HK-2 (cell line): Measurements from ENCODE around the gene EIF4B.
A peak's percentile ranks its signal among the peaks of the same experiment; 100 is the strongest.

Experiments used
- DNase-seq: peaks from one replicate; pipeline ENCODE4 v3.0.0-alpha.2; 2018; ENCODE audit not compliant: unreplicated experiment

The EIF4B gene

DNA sequence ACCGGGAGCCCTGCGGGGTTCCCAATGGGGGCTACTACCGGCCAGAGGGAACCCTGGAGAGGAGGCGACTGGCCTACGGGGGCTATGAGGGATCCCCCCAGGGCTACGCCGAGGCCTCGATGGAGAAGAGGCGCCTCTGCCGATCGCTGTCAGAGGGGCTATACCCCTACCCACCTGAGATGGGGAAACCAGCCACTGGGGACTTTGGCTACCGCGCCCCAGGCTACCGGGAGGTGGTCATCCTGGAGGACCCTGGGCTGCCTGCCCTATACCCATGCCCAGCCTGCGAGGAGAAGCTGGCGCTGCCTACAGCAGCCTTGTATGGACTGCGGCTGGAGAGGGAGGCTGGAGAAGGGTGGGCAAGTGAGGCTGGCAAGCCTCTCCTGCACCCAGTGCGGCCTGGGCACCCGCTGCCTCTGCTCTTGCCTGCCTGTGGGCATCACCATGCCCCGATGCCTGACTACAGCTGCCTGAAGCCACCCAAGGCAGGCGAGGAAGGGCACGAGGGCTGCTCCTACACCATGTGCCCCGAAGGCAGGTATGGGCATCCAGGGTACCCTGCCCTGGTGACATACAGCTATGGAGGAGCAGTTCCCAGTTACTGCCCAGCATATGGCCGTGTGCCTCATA is 53.3 kb downstream of the EIF4B start:
- no peak for DNase-seq

GRCh38 chr12:53060064-53060720 is 53.9 kb downstream of the EIF4B start:
- DNase-seq, result no peak

DNA sequence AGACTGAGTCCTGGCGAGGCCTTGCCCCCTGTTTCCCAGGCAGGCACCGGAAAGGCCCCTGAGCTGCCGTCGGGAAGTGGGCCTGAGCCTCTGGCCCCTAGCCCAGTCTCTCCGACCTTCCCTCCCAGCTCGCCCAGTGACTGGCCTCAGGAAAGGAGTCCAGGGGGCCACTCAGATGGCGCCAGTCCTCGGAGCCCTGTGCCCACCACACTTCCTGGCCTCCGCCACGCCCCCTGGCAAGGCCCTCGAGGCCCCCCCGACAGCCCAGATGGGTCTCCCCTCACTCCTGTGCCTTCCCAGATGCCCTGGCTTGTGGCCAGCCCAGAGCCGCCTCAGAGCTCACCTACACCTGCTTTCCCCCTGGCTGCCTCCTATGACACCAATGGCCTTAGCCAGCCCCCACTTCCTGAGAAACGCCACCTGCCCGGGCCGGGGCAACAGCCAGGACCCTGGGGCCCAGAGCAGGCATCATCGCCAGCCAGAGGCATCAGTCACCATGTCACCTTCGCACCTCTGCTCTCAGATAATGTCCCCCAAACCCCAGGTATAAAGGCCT is 54.5 kb downstream of the EIF4B start:
- DNase-seq, result no peak

DNA sequence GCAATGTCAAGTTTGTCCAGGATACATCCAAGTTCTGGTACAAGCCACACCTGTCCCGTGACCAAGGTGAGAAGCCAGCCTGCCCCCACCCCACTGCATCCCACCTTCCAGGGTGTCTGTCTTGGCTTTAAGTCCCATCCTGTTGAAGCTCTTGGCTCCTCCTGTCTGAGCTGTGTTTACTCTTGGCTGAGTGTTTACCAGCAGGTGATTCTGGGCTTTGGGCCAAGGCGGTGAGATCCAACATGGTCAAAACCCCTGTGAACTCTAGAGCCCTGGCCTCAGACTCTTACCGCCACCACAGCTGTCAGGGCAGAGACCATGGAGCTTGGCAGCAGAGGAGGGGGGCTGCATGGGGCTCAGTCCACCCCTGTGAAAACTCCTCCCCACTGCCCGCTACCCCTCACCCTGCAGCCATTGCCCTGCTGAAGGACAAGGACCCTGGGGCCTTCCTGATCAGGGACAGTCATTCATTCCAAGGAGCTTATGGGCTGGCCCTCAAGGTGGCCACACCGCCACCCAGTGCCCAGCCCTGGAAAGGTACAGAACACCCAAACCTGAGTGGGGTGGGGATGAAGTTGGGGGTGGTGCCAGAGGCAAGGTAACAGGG is 55.3 kb downstream of the EIF4B start:
- no peak for DNase-seq

DNA sequence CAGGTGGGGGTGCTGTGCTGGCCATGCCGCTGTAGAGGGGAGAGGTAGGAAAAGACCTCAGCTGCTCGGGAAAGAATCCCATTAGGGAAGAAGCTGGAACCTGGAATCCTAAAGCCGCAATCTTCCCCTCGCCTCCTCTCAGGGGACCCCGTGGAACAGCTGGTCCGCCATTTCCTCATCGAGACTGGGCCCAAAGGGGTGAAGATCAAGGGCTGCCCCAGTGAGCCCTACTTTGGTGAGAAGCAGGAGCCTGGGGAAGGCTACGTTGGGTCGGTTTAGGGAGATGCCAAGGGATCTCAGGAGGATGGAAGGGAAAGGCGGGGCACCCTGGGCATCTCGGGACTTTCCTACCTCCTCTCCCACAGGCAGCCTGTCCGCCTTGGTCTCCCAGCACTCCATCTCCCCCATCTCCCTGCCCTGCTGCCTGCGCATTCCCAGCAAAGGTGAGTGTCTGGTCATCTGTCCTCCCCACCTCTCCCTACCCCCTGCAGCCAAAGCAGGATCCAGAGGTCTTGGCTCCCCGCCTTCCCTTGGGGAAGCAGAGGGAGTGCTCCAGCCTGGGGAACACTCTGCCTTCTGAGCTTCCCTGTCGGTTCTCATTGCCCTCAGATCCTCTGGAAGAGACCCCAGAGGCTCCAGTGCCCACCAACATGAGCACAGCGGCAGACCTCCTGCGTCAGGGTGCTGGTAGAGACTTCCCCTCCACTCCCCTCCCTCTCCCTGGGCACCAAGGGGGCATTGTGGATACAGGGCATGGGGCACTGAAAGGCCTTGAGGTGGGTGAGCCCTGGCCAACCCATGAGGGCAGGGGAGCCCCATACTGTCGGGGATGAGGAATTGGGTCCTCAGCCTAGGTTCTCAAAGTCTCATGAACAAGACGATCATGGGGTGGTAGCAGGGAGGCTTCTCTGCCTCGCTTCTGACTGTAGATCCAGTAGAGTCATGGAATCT is 56.0 kb downstream of the EIF4B start:
- DNase-seq, result no peak

DNA sequence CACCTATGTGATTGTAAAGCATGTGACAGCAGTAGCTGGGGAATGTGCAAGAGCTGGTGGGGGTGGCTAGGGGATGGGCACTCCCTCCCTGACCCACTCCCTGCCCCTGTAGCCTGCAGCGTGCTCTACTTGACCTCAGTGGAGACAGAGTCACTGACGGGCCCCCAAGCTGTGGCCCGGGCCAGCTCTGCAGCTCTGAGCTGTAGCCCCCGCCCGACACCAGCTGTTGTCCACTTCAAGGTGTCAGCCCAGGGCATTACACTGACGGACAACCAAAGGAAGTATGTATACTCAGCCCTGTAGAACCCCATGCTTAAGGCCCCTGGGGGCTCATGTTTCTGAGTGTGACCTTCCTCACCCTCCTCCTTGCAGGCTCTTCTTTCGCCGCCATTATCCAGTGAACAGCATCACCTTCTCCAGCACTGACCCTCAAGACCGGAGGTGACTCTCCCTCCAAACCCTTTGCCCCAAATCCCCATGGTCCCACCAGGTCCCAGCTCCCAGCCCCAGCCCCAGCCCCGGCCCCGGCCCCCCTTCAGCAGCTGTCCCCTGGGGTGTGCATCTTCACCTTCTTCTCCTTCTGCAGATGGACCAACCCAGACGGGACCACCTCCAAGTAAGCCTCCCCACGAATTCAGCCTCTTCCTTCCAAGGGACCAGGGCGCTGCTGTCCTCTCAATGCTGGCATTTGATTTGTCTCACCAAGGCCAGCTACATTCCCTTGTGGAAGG is 56.9 kb downstream of the EIF4B start:
- DNase-seq, result no peak

DNA sequence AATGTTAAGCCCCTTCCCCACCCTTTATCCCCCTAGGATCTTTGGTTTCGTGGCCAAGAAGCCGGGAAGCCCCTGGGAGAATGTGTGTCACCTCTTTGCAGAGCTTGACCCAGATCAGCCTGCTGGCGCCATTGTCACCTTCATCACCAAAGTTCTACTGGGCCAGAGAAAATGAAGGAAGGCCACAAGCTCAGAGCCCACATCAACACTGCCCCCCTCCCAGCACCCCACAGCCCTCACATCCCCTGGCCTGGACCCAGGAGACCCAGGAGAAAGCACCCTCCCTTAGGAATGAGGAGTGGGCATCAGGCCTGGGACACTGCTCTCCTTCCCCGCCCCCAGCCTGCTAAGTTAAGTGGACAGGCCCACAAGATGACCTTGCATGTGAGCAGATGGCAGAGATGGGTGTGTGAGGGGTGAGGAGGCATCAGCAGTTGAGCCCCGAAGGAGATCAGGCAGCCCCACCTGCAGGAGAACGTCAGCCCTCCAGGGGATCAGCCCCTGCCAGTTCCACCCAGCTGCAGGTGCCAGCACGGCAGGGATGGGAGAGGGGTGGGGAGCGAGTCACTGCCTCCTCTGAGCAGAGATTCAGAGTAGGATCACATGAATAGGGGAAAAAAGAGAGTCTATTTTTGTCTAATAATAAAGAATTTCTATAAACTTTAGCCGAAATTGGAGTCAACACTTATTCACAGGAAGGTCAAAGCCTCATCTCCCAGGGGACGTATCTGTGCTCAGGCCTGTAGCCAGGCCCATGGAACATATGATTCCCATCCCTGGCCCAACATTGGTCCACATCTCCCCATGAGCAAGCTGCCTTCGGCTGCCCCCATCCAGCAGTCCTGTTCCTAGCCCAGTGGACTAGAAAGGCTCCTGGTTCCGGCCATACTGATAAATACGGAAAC is 57.7 kb downstream of the EIF4B start:
- no peak for DNase-seq

- no peak for DNase-seq
Observed at GRCh38 chr12:53064613-53065436, 58.6 kb downstream of the EIF4B start.

GRCh38 chr12:53065470-53065869 is 59.2 kb downstream of the EIF4B start:
- no peak for DNase-seq

DNA sequence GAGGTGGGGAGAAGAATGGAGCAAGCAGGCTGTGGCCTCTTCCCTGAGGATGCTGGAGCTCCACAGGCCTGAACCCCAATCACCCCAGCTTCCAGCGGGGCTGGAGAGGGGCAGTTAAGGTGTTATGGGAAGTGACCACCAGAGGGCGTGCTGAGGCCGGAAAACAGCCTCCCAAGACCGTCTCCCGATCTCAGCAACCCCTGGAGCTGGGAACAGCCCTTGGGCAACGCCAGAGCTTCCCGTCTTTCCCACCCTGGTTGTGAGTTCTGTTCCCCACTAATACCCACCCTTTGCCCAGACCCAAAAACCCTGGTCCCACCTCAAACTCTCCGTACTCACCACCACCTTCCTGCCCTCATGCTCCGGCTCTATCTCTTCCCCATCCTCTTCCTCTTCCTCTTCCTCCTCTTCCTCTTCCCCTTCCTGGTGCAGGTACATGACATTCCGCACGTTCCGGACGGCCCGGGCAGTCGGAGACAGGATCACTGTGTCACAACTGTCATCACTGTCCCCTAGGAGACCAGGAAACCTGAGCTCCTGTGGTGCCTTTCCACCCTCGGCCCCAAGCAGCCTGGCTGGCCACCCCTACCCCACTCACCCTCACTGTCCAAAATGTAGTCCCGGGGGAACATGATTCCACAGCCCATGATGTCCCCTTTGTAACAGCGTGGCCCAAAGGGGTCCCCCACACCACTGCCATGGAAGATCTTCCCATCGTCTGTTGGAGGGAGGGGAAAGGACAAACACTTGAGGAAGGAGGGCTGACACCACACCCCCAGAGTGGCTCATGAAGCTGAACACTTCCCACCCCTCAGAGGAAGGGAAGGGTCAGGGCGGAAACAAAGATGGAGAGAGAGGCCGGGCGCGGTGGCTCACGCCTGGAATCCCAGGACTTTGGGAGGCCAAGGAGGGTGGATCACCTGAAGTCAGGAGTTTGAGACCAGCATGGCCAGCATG is 60.0 kb downstream of the EIF4B start:
- DNase-seq, result peak; percentile 82

DNA sequence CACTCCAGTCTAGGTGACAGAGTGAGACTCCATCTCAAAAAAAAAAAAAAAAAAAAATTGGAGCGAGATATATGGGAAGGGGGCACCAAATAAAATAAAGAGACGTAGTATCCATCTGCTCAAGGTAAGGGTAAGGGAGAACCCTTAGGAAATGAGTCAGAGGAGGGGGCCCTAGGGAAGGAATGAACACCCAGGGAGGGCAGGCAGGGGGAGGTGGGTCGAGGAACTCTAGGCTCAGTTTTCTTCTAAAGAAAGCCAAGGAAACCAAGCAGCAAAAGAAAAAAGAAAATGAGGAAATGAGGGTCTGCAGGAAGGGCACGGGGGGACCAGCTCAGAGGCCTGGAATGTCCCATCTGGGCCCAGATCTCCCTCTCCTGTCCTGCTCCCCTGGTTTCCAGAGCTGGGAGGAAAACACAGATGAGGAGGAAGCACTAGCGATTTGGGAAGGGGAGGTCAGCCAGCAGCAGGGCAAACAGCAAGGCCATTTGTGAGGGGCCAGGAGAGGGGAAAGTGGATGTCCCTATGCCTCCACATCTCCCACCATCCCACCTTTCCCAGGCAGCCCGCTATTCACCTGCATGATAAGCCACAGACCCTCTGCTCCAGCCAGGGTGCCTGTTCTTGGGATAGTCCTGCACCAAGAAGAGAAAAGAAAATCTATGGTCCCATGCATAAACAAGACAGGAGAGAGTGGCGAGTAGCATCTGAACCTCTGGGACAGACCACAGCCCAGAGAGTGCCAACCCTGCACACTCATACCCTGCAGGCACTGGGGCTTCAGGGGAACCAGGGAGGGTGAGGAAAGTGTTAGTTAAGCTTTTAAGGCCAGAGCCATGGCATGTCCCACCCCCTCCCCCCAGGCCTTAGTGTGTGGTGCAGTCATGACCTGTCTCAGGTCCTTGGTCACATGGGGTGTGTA is 61.1 kb downstream of the EIF4B start:
- DNase-seq, result no peak

DNA sequence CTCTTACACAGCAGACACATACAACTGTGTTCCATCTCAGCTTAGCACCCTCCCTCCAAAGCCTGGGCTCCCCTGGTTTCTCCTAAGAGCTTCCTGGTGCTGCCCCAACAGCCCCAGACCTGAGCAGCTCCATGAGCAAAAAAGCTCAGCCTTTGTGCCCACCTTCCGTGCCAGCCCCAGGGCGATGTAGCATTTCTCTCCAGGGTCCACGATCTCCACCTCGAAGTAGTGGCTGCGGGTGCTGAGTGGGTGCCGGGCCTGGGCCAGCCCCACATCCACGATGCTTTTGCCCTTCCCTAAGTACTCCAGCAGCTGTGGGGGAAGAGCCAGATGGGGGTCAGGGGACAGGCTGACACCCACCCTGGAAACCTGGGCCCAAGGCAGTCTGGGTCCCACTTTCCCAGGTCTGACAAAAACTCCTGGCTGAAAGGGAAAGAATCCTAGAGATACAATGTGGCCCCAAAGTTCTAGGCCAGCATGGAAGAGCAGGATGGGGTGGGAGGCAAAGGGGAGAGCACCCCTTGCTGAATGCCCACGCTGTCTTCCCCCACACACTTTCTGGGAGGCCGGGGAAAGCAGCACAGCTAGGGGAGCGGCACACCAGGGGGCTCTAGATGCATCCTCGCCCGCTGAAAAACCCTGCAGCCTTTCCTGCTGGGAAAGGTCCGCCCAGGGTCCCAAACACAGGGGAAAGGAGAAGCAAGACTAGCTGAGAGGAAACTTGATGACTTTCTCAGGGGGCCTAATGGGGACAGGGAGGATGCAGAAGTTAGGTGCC is 61.9 kb downstream of the EIF4B start:
- no peak for DNase-seq

DNA sequence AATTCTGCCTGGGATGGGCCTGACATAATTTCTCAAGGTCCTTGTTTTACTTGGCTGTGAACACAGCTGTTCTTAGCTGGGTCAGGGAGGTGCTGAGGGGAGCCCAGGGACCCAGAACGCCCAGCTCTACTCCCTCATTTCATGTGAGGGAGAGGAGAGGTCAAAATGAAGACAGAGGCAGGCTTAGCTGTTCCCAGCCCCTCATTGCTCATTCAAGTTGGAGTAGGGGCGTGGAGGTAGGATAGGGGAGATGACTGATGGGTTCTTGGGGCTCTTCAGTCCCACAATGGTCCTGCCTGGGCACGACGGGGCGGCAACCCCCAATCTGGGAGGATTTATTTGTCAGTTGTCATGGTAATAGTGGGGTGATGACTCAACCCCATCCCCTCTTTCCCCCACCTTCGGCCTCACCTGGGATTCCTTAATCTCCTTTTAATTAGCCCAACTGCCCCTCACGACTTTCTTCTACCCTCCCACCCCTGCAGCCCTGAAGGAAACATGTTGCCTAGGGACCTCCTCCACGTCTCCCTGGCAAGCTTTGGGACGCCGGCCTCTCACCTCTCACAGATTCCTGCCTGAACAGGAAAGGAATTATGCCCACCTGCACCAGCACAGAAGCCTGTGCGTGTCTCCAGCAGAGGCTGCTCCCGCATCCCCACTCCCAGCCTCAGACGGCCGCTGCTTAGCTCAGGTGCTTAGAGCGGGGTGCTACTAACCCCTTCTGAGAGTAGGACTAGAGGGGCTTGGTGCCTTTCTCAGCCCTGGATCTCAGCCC is 62.7 kb downstream of the EIF4B start:
- DNase-seq, result no peak

- DNase-seq, result no peak
Observed at GRCh38 chr12:53069621-53070410, 63.6 kb downstream of the EIF4B start.
